HTR-8/SVneo (cell line): ENCODE data around the gene COL13A1.

Experiments
- DNase-seq: peaks from one replicate; pipeline ENCODE4 v3.0.0; 2011; ENCODE audit warnings: low spot score, mixed read lengths; ENCODE audit not compliant: insufficient read length
- FAIRE-seq: peaks from 2 replicates; lab custom pipeline; 2011; peaks lifted over from hg19 to GRCh38; lab: Jason Lieb, UNC

COL13A1 gene

GRCh38 chr10:69957886-69958555 is 156.3 kb downstream of the COL13A1 start:
- DNase-seq, result peak; percentile 64
- no peak for FAIRE-seq

- no peak for DNase-seq
- FAIRE-seq, result no peak
These were observed 156.8 kb downstream of the COL13A1 start for GRCh38 chr10:69958556-69958902.

GRCh38 chr10:69959911-69960310 is 158.2 kb downstream of the COL13A1 start:
- FAIRE-seq (no peak), DNase-seq (no peak)

- FAIRE-seq, result no peak
- no peak for DNase-seq
These were observed 158.9 kb downstream of the COL13A1 start for GRCh38 chr10:69960606-69960987.

- no peak for FAIRE-seq
- DNase-seq, result no peak
These were observed 159.5 kb downstream of the COL13A1 start for GRCh38 chr10:69960988-69961880.

- no peak for FAIRE-seq
- no peak for DNase-seq
These were observed 160.4 kb downstream of the COL13A1 start for GRCh38 chr10:69961881-69962745.

- DNase-seq (no peak), FAIRE-seq (no peak)
These were observed 161.0 kb downstream of the COL13A1 start for GRCh38 chr10:69962746-69963135.

- DNase-seq (no peak), FAIRE-seq (no peak)
These were observed 161.6 kb downstream of the COL13A1 start for GRCh38 chr10:69963178-69963834.

- no peak for DNase-seq
- FAIRE-seq, result no peak
These were observed 162.4 kb downstream of the COL13A1 start for GRCh38 chr10:69963835-69964710.

- FAIRE-seq, result no peak
- DNase-seq, result no peak
These were observed 163.4 kb downstream of the COL13A1 start for GRCh38 chr10:69965086-69965485.

GRCh38 chr10:69965919-69966662 is 164.4 kb downstream of the COL13A1 start:
- no peak for DNase-seq
- FAIRE-seq, result no peak

GRCh38 chr10:69968830-69969229 is 167.1 kb downstream of the COL13A1 start:
- DNase-seq (peak; percentile 23), FAIRE-seq (no peak)

GRCh38 chr10:69969977-69970376 is 168.3 kb downstream of the COL13A1 start:
- FAIRE-seq, result no peak
- DNase-seq, result no peak

GRCh38 chr10:69972981-69973397 is 171.3 kb downstream of the COL13A1 start:
- DNase-seq (no peak), FAIRE-seq (no peak)

- DNase-seq (no peak), FAIRE-seq (no peak)
These were observed 172.0 kb downstream of the COL13A1 start for GRCh38 chr10:69973678-69974077.

- DNase-seq, result no peak
- FAIRE-seq, result no peak
These were observed 172.9 kb downstream of the COL13A1 start for GRCh38 chr10:69974551-69975155.

- DNase-seq (no peak), FAIRE-seq (no peak)
These were observed 175.3 kb downstream of the COL13A1 start for GRCh38 chr10:69976795-69977546.
